ENCODE measurements around the gene MCTP1.

DNA sequence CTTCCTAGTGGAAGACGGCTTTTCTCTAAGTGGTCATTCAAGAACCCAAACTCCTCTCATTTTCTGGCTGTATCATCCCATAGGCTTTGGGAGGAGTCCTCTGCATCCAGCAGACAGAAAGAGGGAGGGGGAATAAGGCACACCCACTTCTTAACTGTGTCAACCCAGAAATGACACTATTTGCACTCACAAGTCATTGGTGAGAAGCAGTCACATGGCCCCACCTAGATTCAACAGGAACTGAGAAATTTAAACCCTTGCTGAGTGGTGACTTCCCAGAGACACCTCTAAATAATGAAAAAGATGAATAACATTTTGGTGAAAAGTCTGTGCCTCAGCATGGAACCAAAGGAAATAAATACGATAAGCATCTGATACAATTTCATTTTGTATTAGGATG, 120.0 kb downstream of the MCTP1 start:
- TF ChIP-seq, protein P1, sequence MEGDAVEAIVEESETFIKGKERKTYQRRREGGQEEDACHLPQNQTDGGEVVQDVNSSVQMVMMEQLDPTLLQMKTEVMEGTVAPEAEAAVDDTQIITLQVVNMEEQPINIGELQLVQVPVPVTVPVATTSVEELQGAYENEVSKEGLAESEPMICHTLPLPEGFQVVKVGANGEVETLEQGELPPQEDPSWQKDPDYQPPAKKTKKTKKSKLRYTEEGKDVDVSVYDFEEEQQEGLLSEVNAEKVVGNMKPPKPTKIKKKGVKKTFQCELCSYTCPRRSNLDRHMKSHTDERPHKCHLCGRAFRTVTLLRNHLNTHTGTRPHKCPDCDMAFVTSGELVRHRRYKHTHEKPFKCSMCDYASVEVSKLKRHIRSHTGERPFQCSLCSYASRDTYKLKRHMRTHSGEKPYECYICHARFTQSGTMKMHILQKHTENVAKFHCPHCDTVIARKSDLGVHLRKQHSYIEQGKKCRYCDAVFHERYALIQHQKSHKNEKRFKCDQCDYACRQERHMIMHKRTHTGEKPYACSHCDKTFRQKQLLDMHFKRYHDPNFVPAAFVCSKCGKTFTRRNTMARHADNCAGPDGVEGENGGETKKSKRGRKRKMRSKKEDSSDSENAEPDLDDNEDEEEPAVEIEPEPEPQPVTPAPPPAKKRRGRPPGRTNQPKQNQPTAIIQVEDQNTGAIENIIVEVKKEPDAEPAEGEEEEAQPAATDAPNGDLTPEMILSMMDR (conservative IDR thresholded peaks at IDR 0.05): no peak
- no peak for TF ChIP-seq ZFX (IDR thresholded peaks at IDR 0.05)
